Neural progenitor cell (in vitro differentiated cells): Measurements from ENCODE around the gene TRIM41. TPM values are rescaled to one million over a fixed set of nuclear protein-coding genes. Genes with fewer than 3 reads are reported as not detected.

Source experiments
- DNase-seq: peaks from one replicate; pipeline ENCODE4 v3.0.0-alpha.2; 2016; ENCODE audit warnings: low spot score
- H2AFZ ChIP-seq: fragments of 200-600 bp; sonication (generic); replicated peaks from 2 replicates; pipeline ENCODE4 v1.6.1; 2016; ENCODE audit warnings: antibody characterized with exemption
- H3F3A ChIP-seq: fragments of 200-600 bp; sonication (generic); 2 replicates; pipeline ENCODE4 v1.6.1; 2016; ENCODE audit warnings: antibody characterized with exemption, low read depth
- H3K27ac ChIP-seq: fragments of 200-600 bp; sonication (generic); 2 replicates; pipeline ENCODE4 v1.5.1; 2016; ENCODE audit warnings: mild to moderate bottlenecking
- H3K27me3 ChIP-seq: fragments of 200-600 bp; sonication (generic); 2 replicates; pipeline ENCODE4 v1.6.1; 2016; ENCODE audit warnings: mild to moderate bottlenecking, moderate library complexity
- H3K36me3 ChIP-seq: fragments of 200-600 bp; sonication (generic); 2 replicates; pipeline ENCODE4 v1.5.1; 2016
- H3K4me1 ChIP-seq: fragments of 200-600 bp; sonication (generic); 2 replicates; pipeline ENCODE4 v1.6.1; 2016; ENCODE audit warnings: mixed run types
- H3K4me2 ChIP-seq: fragments of 200-600 bp; sonication (generic); 2 replicates; pipeline ENCODE4 v1.6.1; 2016
- H3K4me3 ChIP-seq: fragments of 200-600 bp; sonication (generic); 2 replicates; pipeline ENCODE4 v1.5.1; 2016
- H3K79me2 ChIP-seq: fragments of 200-600 bp; sonication (generic); 2 replicates; pipeline ENCODE4 v1.6.1; 2016; ENCODE audit warnings: low read depth
- H3K9ac ChIP-seq: fragments of 200-600 bp; sonication (generic); 2 replicates; pipeline ENCODE4 v1.6.1; 2016
- H3K9me3 ChIP-seq: fragments of 200-600 bp; sonication (generic); 2 replicates; pipeline ENCODE4 v1.5.1; 2016; ENCODE audit warnings: low read depth
- H4K20me1 ChIP-seq: fragments of 200-600 bp; sonication (generic); 2 replicates; pipeline ENCODE4 v1.6.1; 2016; ENCODE audit warnings: low read depth
- H3K27ac Mint-ChIP-seq: 3 replicates; pipeline ENCODE4 v1.8.0; 2021; ENCODE audit warnings: mixed read lengths
- H3K27me3 Mint-ChIP-seq: 2 replicates; pipeline ENCODE4 v1.8.0; 2022; ENCODE audit warnings: low read depth, mild to moderate bottlenecking, inconsistent platforms, moderate library complexity, mixed read lengths; ENCODE audit not compliant: insufficient read depth
- H3K36me3 Mint-ChIP-seq: 3 replicates; pipeline ENCODE4 v1.8.0; 2021; ENCODE audit warnings: mixed read lengths
- H3K4me1 Mint-ChIP-seq: 3 replicates; pipeline ENCODE4 v1.8.0; 2021; ENCODE audit warnings: mixed read lengths
- H3K4me3 Mint-ChIP-seq: 3 replicates; pipeline ENCODE4 v1.8.0; 2021; ENCODE audit warnings: mild to moderate bottlenecking, moderate library complexity, mixed read lengths
- H3K9me3 Mint-ChIP-seq: 3 replicates; pipeline ENCODE4 v1.8.0; 2020; ENCODE audit warnings: mixed read lengths
- EZH2 ChIP-seq: fragments of 200-600 bp; sonication (generic); IDR thresholded peaks from 2 replicates; pipeline ENCODE4 v1.6.1; 2017; ENCODE audit warnings: antibody characterized with exemption, mild to moderate bottlenecking, moderate library complexity
- EZH2phosphoT487 ChIP-seq: fragments of 200-600 bp; sonication (generic); IDR thresholded peaks from 2 replicates; pipeline ENCODE4 v1.6.1; 2017; ENCODE audit warnings: antibody characterized with exemption
- total RNA-seq: library from RNA; depleted of rRNA; stranded (reverse); fragments of >200 nt; gene quantifications from 2 replicates; pipeline ENCODE4 v1.2.3, GENCODE V29; 2015; ENCODE audit warnings: low replicate concordance
- TF ChIP-seq, protein P1 (sequence below): fragments of 200-600 bp; sonication (generic); IDR thresholded peaks from 2 replicates; pipeline ENCODE4 v1.5.1; 2017; ENCODE audit warnings: antibody characterized with exemption, mild to moderate bottlenecking

TRIM41 gene
- total RNA-seq, 1 donor from 2014 or later = 8.1 TPM

DNA sequence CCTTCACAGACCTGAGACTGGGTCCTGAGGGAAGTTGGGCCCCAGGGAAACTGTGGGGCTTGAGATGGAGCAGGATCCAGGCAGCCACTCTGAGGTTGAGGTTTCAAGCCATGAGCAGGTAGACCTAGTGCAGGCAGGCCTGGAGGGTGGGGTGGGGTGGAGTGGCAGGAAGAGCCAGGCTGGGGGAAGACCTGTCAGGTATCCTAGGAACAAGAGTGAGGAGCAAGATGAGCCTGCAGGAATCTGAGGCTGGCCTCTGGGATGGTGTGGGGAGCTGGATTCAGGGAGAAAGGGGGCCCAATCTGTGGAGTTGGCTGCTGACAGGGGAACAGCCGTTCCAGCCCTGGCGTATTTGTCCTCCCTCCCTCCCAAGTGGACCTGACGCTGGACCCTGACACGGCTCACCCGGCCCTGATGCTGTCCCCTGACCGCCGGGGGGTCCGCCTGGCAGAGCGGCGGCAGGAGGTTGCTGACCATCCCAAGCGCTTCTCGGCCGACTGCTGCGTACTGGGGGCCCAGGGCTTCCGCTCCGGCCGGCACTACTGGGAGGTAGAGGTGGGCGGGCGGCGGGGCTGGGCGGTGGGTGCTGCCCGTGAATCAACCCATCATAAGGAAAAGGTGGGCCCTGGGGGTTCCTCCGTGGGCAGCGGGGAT lies 10.8 kb downstream of the TRIM41 start:
- Histone ChIP-seq H3K4me2 (no peak overlapping the region), H3K27me3 (no peaks in the 10 kb centered on the region), H2AFZ (no peak overlapping the region), H4K20me1 (peaks cover 45% of the 10 kb centered on the region), H3F3A (peaks cover 52% of the 10 kb centered on the region), H3K36me3 (peaks cover 11% of the 10 kb centered on the region), H3K27ac (no peak overlapping the region), H3K79me2 (peaks cover 13% of the 10 kb centered on the region), H3K4me3 (no peak overlapping the region), H3K9ac (no peak overlapping the region), H3K9me3 (no peaks in the 10 kb centered on the region), H3K4me1 (no peaks in the 10 kb centered on the region)
- Mint-ChIP-seq H3K36me3 (peaks cover 47% of the 10 kb centered on the region), H3K27ac (no peak overlapping the region), H3K27me3 (peaks cover 11% of the 10 kb centered on the region), H3K9me3 (no peaks in the 10 kb centered on the region), H3K4me3 (no peak overlapping the region), H3K4me1 (peaks cover 5% of the 10 kb centered on the region)
- no peak for DNase-seq
- TF ChIP-seq, protein P1, sequence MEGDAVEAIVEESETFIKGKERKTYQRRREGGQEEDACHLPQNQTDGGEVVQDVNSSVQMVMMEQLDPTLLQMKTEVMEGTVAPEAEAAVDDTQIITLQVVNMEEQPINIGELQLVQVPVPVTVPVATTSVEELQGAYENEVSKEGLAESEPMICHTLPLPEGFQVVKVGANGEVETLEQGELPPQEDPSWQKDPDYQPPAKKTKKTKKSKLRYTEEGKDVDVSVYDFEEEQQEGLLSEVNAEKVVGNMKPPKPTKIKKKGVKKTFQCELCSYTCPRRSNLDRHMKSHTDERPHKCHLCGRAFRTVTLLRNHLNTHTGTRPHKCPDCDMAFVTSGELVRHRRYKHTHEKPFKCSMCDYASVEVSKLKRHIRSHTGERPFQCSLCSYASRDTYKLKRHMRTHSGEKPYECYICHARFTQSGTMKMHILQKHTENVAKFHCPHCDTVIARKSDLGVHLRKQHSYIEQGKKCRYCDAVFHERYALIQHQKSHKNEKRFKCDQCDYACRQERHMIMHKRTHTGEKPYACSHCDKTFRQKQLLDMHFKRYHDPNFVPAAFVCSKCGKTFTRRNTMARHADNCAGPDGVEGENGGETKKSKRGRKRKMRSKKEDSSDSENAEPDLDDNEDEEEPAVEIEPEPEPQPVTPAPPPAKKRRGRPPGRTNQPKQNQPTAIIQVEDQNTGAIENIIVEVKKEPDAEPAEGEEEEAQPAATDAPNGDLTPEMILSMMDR = no peak
- TF ChIP-seq EZH2phosphoT487 = no peak
- TF ChIP-seq EZH2 = no peak

DNA sequence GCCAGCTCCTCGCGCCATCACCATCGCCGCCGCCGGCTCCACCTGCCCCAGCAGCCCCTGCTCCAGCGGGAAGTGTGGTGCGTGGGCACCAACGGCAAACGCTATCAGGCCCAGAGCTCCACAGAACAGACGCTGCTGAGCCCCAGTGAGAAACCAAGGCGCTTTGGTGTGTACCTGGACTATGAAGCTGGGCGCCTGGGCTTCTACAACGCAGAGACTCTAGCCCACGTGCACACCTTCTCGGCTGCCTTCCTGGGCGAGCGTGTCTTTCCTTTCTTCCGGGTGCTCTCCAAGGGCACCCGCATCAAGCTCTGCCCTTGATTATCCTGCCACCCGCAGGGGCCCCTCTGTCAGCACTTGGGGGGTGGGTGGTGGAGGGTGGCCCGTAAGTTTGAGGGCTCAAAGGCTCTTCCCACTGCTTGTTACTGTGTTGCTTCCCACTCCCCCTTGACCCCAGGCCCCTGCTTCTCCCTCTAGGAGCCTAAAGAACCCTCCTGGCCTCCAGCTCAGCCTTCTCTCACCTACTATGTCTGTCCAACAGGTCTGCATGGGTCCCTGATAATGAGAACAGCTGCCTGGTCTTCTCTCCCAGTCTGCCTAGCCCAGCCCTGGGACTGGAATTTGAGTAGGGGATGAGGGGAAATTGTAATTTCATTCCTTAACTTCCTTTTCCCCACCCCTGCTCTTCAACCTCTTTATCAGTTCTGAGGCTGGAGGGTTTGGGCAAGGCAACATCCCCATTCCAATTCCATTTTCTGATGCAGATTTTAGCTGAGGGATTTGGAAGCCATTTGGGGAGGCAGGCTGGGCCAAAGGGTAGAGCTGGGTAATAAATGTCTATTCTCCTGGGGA lies 11.6 kb downstream of the TRIM41 start:
- Histone ChIP-seq H3K36me3 (peaks cover 11% of the 10 kb centered on the region), H4K20me1 (peaks cover 52% of the 10 kb centered on the region), H3F3A (peaks cover 60% of the 10 kb centered on the region), H2AFZ (no peak overlapping the region), H3K4me2 (no peak overlapping the region), H3K27me3 (no peaks in the 10 kb centered on the region), H3K27ac (peak overlapping the region; percentile 87), H3K79me2 (peaks cover 17% of the 10 kb centered on the region), H3K9me3 (no peaks in the 10 kb centered on the region), H3K9ac (no peak overlapping the region), H3K4me3 (no peak overlapping the region), H3K4me1 (no peaks in the 10 kb centered on the region)
- Mint-ChIP-seq H3K36me3 (peaks cover 49% of the 10 kb centered on the region), H3K4me1 (peaks cover 5% of the 10 kb centered on the region), H3K4me3 (no peak overlapping the region), H3K9me3 (no peaks in the 10 kb centered on the region), H3K27me3 (peaks cover 8% of the 10 kb centered on the region), H3K27ac (peak overlapping the region; percentile 33)
- DNase-seq = no peak
- TF ChIP-seq EZH2phosphoT487 = no peak

DNA sequence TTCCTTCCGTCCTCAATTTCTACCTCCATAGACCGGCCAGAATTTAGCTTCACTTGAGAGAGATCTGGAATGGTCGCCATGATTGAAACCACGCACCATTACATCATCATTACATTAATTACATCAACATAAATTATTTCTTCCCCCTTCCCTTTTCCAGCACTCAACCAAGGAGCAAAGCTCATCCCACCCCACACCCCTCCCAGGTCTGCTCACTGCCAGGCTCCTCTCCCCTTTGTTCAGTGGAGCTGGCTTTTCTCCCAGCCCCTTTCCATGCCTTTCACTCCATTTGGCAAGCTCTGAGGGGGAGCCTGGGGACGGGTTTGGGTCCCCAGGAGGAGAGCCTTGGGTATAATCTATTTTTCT lies 12.2 kb downstream of the TRIM41 start:
- peaks cover 4% of the 10 kb centered on the region for H3K27me3 Mint-ChIP-seq
- Histone ChIP-seq H4K20me1 (peaks cover 59% of the 10 kb centered on the region), H3F3A (peaks cover 66% of the 10 kb centered on the region), H3K27ac (peak overlapping the region; percentile 87), H3K9ac (no peak overlapping the region), H3K4me1 (no peaks in the 10 kb centered on the region), H3K27me3 (no peaks in the 10 kb centered on the region), H3K9me3 (no peaks in the 10 kb centered on the region), H3K4me3 (no peak overlapping the region), H3K79me2 (peaks cover 24% of the 10 kb centered on the region), H3K4me2 (no peak overlapping the region), H3K36me3 (peaks cover 11% of the 10 kb centered on the region), H2AFZ (no peak overlapping the region)
- DNase-seq = no peak
- peaks cover 5% of the 10 kb centered on the region for H3K4me1 Mint-ChIP-seq
- peak overlapping the region; percentile 33 for H3K27ac Mint-ChIP-seq
- TF ChIP-seq EZH2phosphoT487 = no peak
- no peak for TF ChIP-seq EZH2
- TF ChIP-seq, protein P1 = no peak
- peaks cover 47% of the 10 kb centered on the region for H3K36me3 Mint-ChIP-seq
- no peaks in the 10 kb centered on the region for H3K9me3 Mint-ChIP-seq
- H3K4me3 Mint-ChIP-seq = no peak overlapping the region
